Type B pancreatic cell (in vitro differentiated cells): ENCODE measurements around the gene S1PR2. TPM values are rescaled to one million over a fixed set of nuclear protein-coding genes. Genes with fewer than 3 reads are reported as not detected.

ENCODE experiments used
- DNase-seq: peaks from one replicate; pipeline ENCODE4 v3.0.0; 2021; ENCODE audit warnings: mixed read lengths; ENCODE audit not compliant: unreplicated experiment; ENCODE audit errors: extremely low spot score
- H3K27ac Mint-ChIP-seq: 2 replicates; pipeline ENCODE4 v1.8.0; 2021; ENCODE audit warnings: mild to moderate bottlenecking, mixed read lengths
- H3K27me3 Mint-ChIP-seq: 2 replicates; pipeline ENCODE4 v1.8.0; 2021; ENCODE audit warnings: mixed read lengths
- H3K36me3 Mint-ChIP-seq: 2 replicates; pipeline ENCODE4 v1.8.0; 2021; ENCODE audit warnings: mixed read lengths
- H3K4me1 Mint-ChIP-seq: one replicate; pipeline ENCODE4 v1.8.0; 2021; ENCODE audit warnings: mixed read lengths; ENCODE audit not compliant: unreplicated experiment
- H3K4me3 Mint-ChIP-seq: 2 replicates; pipeline ENCODE4 v1.8.0; 2021; ENCODE audit warnings: mild to moderate bottlenecking, mixed read lengths
- H3K9me3 Mint-ChIP-seq: 2 replicates; pipeline ENCODE4 v1.8.0; 2021; ENCODE audit warnings: mixed read lengths
- CTCF ChIP-seq: fragments of 200-600 bp; sonication (generic); conservative IDR thresholded peaks from 2 replicates; pipeline ENCODE4 v1.5.0; 2021; ENCODE audit warnings: antibody characterized with exemption, mild to moderate bottlenecking
- total RNA-seq: library from RNA; stranded (reverse); gene quantifications from 2 replicates; pipeline ENCODE4 v1.2.1, GENCODE V29; 2021; ENCODE audit warnings: low replicate concordance

Gene S1PR2
- total RNA-seq, 1 donor from 2014 or later = 23.3 TPM

- H3K9me3 Mint-ChIP-seq = no peaks in the 10 kb centered on the region
- no peak for TF ChIP-seq CTCF
- H3K36me3 Mint-ChIP-seq = no peaks in the 10 kb centered on the region
- peaks cover 34% of the 10 kb centered on the region for H3K27me3 Mint-ChIP-seq
- no peak overlapping the region for H3K4me3 Mint-ChIP-seq
- no peak overlapping the region for H3K27ac Mint-ChIP-seq
- no peak for DNase-seq
- no peaks in the 10 kb centered on the region for H3K4me1 Mint-ChIP-seq
Observed at GRCh38 chr19:10266706-10267105, 35.6 kb upstream of the S1PR2 start.

- no peak for DNase-seq
- H3K4me1 Mint-ChIP-seq = no peaks in the 10 kb centered on the region
- H3K27ac Mint-ChIP-seq = no peak overlapping the region
- TF ChIP-seq CTCF = no peak
- no peak overlapping the region for H3K4me3 Mint-ChIP-seq
- H3K9me3 Mint-ChIP-seq = no peaks in the 10 kb centered on the region
- no peaks in the 10 kb centered on the region for H3K27me3 Mint-ChIP-seq
- H3K36me3 Mint-ChIP-seq = peaks cover under 1% of the 10 kb centered on the region
Observed at GRCh38 chr19:10262771-10263170, 31.6 kb upstream of the S1PR2 start.

GRCh38 chr19:10260141-10260584, 29.0 kb upstream of the S1PR2 start:
- no peak for DNase-seq

GRCh38 chr19:10259162-10259905, 28.2 kb upstream of the S1PR2 start:
- DNase-seq = peak; percentile 90
- TF ChIP-seq CTCF = peak; percentile 83
- Mint-ChIP-seq H3K4me1 (no peaks in the 10 kb centered on the region), H3K36me3 (peaks cover 14% of the 10 kb centered on the region), H3K27me3 (no peaks in the 10 kb centered on the region), H3K9me3 (no peaks in the 10 kb centered on the region), H3K4me3 (no peak overlapping the region), H3K27ac (no peak overlapping the region)

More at GRCh38 chr19:10260141-10260584, 29.0 kb upstream of the S1PR2 start:
- no peak overlapping the region for H3K4me3 Mint-ChIP-seq
- TF ChIP-seq CTCF = no peak
- no peaks in the 10 kb centered on the region for H3K4me1 Mint-ChIP-seq
- H3K9me3 Mint-ChIP-seq = no peaks in the 10 kb centered on the region
- peak overlapping the region; percentile 58 for H3K27ac Mint-ChIP-seq
- H3K36me3 Mint-ChIP-seq = peaks cover 12% of the 10 kb centered on the region
- no peaks in the 10 kb centered on the region for H3K27me3 Mint-ChIP-seq

GRCh38 chr19:10258080-10258710, 27.1 kb upstream of the S1PR2 start:
- Mint-ChIP-seq H3K9me3 (no peaks in the 10 kb centered on the region), H3K27ac (no peak overlapping the region)

More at GRCh38 chr19:10258080-10258710, 27.1 kb upstream of the S1PR2 start:
- Mint-ChIP-seq H3K27me3 (no peaks in the 10 kb centered on the region), H3K4me3 (no peak overlapping the region), H3K4me1 (no peaks in the 10 kb centered on the region), H3K36me3 (peaks cover 14% of the 10 kb centered on the region)
- no peak for DNase-seq
- no peak for TF ChIP-seq CTCF
